Epidermal melanocyte (primary cell): ENCODE data around the gene F2R.
"Not testable (repeated sequence)": the region's sequence is repeated elsewhere in the genome, so short reads cannot be mapped to it uniquely, and the experiment has no call there.

Source experiments
- DNase-seq: peaks from one replicate; pipeline ENCODE4 v3.0.0; 2011; ENCODE audit warnings: low spot score; ENCODE audit not compliant: insufficient read length

F2R gene

GRCh38 chr5:76755779-76756637 is 40.1 kb downstream of the F2R start:
- DNase-seq: no peak

GRCh38 chr5:76757049-76757448 is 41.1 kb downstream of the F2R start:
- no peak for DNase-seq

- not testable (repeated sequence) for DNase-seq
Measured at GRCh38 chr5:76761118-76761517, 45.2 kb downstream of the F2R start.

GRCh38 chr5:76762484-76762883 is 46.6 kb downstream of the F2R start:
- no peak for DNase-seq

- DNase-seq: no peak
Measured at GRCh38 chr5:76763136-76763535, 47.2 kb downstream of the F2R start.

- no peak for DNase-seq
Measured at GRCh38 chr5:76764374-76764773, 48.4 kb downstream of the F2R start.

- no peak for DNase-seq
Measured at GRCh38 chr5:76765249-76765648, 49.3 kb downstream of the F2R start.

GRCh38 chr5:76766746-76767145 is 50.8 kb downstream of the F2R start:
- DNase-seq: no peak

GRCh38 chr5:76771041-76771440 is 55.1 kb downstream of the F2R start:
- DNase-seq: not testable (repeated sequence)

- no peak for DNase-seq
Measured at GRCh38 chr5:76771705-76772405, 55.9 kb downstream of the F2R start.

GRCh38 chr5:76775921-76776320 is 60.0 kb downstream of the F2R start:
- DNase-seq: no peak

GRCh38 chr5:76776391-76776790 is 60.5 kb downstream of the F2R start:
- no peak for DNase-seq

- DNase-seq: not testable (repeated sequence)
Measured at GRCh38 chr5:76780616-76781015, 64.7 kb downstream of the F2R start.

- DNase-seq: no peak
Measured at GRCh38 chr5:76781775-76782174, 65.8 kb downstream of the F2R start.

GRCh38 chr5:76782444-76782843 is 66.5 kb downstream of the F2R start:
- no peak for DNase-seq
